Thyroid gland (tissue), 4 donors: ENCODE data around the gene GALNT14.
"Not testable (repeated sequence)": the region's sequence is repeated elsewhere in the genome, so short reads cannot be mapped to it uniquely, and the experiment has no call there.

Experiments used
- POLR2A ChIP-seq, 2 donors: fragments of 450-650 bp; IDR thresholded peaks; one replicate each; pipeline ENCODE4 v1.6.1; 2017; ENCODE audit warnings: antibody characterized with exemption in 2 of 2, mild to moderate bottlenecking in 2 of 2, moderate library complexity in 1 of 2
- TF ChIP-seq, protein P1 (sequence below), 6 experiments: fragments of 200-600 bp in 3 of 6; fragments of 450-650 bp in 3 of 6; sonication (generic) in 3 of 6; IDR thresholded peaks; one replicate each; pipeline ENCODE4 v1.5.1; 2016 to 2019; ENCODE audit warnings: antibody characterized with exemption in 6 of 6, mild to moderate bottlenecking in 2 of 6, inconsistent platforms in 1 of 6, moderate library complexity in 1 of 6

DNA sequence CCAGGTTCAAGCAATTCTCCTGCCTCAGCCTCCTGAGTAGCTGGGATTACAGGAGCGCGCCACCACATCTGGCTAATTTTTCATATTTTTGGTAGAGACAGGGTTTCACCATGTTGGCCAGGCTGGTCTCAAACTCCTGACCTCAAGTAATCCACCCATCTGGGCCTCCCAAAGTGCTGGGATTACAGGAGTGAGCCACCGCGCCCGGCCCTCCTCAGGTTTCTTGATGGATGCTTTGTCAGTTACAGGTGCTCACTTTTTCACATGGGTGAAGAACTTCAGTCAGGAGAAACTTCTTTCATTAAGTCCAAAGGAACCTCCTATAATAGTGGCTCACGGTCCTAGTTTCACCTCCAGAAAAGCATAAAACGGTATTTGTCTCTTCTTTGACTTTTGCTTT lies 45.7 kb upstream of the GALNT14 start:
- TF ChIP-seq, protein P1, sequence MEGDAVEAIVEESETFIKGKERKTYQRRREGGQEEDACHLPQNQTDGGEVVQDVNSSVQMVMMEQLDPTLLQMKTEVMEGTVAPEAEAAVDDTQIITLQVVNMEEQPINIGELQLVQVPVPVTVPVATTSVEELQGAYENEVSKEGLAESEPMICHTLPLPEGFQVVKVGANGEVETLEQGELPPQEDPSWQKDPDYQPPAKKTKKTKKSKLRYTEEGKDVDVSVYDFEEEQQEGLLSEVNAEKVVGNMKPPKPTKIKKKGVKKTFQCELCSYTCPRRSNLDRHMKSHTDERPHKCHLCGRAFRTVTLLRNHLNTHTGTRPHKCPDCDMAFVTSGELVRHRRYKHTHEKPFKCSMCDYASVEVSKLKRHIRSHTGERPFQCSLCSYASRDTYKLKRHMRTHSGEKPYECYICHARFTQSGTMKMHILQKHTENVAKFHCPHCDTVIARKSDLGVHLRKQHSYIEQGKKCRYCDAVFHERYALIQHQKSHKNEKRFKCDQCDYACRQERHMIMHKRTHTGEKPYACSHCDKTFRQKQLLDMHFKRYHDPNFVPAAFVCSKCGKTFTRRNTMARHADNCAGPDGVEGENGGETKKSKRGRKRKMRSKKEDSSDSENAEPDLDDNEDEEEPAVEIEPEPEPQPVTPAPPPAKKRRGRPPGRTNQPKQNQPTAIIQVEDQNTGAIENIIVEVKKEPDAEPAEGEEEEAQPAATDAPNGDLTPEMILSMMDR (IDR thresholded peaks at IDR 0.05) = not testable (repeated sequence)
- not testable (repeated sequence) for TF ChIP-seq POLR2A (IDR thresholded peaks at IDR 0.05)
